Measurements from ENCODE around the gene GLS.
"Not testable (repeated sequence)": the region's sequence is repeated elsewhere in the genome, so short reads cannot be mapped to it uniquely, and the experiment has no call there.

Gene GLS

DNA sequence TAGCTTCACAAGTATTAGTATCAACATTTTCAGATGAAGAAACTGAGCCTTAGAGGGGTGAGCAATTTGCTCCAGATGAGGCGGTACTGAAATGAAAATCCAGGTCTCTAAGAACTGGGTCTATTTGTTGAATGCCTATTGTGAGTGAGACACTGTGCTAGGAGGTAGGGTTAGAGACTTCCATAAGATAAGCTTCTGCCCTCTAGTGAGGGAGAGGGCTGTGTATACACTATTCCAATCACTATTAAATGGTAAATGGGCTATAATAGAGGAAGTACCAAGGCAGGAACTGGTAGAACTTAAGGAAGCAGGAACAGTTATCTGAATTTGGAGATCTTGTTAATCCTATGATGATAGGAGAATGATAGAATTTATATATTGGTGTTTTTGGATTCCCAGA lies 23.6 kb upstream of the GLS start:
- DNase-seq (ENCODE audit: low spot score), result no peak

- no peak for DNase-seq (ENCODE audit: low spot score)
Observed at GRCh38 chr2:190858817-190859216, 21.8 kb upstream of the GLS start.

GRCh38 chr2:190859347-190860297 lies 21.0 kb upstream of the GLS start:
- DNase-seq (ENCODE audit: low spot score), result no peak

DNA sequence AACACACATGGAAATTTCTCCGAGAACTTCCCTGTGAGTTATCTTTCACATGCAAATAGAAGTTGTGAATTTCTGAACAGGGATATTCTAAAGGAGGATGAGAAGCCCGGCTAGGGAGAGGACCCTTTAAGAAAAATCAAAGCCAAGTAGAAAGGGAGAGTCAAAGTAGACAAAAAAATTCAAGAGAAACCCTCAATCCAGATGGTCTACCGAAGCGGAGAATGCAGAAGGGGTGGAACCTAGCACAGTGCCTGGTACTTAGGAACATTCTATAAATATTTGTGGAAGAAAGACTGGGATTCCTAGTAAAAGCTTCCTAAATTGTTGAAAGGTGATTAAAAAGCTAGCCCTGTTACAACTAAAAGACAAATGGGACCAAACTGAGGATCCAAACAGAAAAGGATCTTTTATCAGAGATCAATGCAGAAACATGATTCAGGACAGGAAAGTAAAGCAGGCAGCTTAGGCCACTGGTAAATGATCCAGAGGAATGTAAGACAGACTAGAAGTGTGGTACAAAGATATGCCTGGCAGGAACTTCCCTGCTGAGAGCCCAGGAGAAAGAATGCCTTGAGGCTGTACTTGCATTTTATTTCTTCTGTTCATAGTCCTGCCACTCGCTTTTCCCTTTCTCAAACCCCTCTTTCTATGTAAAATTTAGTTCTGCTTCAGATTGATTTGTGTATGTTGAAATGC lies 19.5 kb upstream of the GLS start:
- DNase-seq (ENCODE audit: low spot score), result no peak

GRCh38 chr2:190862128-190862527 lies 18.5 kb upstream of the GLS start:
- not testable (repeated sequence) for DNase-seq (ENCODE audit: low spot score)

DNA sequence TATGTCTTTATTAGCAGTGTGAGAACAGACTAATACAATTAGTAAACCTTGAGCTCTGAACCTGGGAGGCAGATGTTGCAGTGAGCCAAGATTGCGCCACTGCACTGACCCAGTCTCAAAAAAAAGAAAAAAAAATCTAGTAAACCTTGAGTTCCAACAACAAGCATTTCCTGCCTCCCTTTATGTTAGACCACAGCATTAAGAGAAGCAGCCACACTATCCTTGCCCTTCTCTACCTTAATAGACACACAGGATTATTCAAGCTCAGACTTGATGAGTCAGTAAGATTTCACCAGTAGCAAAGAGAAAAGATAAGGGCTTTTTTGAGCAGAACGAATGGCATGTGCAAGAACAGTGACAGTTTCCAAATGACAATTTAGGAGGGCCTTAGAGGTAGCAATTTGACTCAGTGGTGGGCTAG lies 18.0 kb upstream of the GLS start:
- DNase-seq (ENCODE audit: low spot score), result no peak

GRCh38 chr2:190863946-190864345 lies 16.7 kb upstream of the GLS start:
- DNase-seq (ENCODE audit: low spot score), result no peak

GRCh38 chr2:190864375-190864774 lies 16.2 kb upstream of the GLS start:
- DNase-seq (ENCODE audit: low spot score), result no peak

GRCh38 chr2:190867212-190867611 lies 13.4 kb upstream of the GLS start:
- DNase-seq (ENCODE audit: low spot score), result no peak

DNA sequence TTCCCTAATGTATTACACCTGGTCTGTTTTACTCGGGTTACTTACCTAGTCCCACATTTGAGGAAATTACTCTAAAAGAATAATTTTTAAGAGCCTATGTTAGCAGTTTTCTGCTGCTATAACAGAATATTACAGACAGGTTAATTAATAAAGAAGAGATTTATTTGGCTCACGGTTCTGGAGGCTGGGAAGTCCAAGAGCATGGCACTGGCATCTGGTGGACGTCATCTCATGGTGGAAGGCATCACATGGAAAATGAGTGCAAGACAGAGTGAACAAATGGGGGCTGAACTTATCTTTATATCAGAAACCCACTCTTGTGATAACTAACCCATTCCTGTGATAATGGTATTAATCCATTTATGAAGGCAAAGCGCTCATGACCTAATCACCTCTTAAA lies 12.8 kb upstream of the GLS start:
- DNase-seq (ENCODE audit: low spot score), result no peak

GRCh38 chr2:190869721-190870120 lies 10.9 kb upstream of the GLS start:
- DNase-seq (ENCODE audit: low spot score), result no peak

DNA sequence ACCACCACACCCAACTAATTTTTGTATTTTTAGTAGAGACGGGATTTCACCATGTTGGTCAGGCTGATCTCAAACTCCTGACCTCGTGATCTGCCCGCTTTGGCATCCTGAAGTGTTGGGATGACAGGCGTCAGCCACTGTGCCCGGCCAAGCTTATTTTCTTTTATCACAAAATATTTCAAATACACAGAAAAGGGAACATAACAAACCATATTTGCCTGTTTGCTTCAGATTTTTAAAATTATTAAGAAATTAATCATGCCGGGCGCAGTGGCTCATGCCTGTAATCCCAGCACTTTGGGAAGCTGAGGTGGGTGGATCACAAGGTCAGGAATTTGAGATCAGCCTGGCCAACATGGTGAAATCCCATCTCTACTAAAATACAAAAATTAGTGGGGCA lies 7.2 kb upstream of the GLS start:
- DNase-seq (ENCODE audit: low spot score), result not testable (repeated sequence)

- DNase-seq (ENCODE audit: low spot score), result peak; percentile 31
Observed at GRCh38 chr2:190875891-190876290, 4.7 kb upstream of the GLS start.

- DNase-seq (ENCODE audit: low spot score), result no peak
Observed at GRCh38 chr2:190876631-190877030, 4.0 kb upstream of the GLS start.

- no peak for DNase-seq (ENCODE audit: low spot score)
Observed at GRCh38 chr2:190877436-190877835, 3.2 kb upstream of the GLS start.

DNA sequence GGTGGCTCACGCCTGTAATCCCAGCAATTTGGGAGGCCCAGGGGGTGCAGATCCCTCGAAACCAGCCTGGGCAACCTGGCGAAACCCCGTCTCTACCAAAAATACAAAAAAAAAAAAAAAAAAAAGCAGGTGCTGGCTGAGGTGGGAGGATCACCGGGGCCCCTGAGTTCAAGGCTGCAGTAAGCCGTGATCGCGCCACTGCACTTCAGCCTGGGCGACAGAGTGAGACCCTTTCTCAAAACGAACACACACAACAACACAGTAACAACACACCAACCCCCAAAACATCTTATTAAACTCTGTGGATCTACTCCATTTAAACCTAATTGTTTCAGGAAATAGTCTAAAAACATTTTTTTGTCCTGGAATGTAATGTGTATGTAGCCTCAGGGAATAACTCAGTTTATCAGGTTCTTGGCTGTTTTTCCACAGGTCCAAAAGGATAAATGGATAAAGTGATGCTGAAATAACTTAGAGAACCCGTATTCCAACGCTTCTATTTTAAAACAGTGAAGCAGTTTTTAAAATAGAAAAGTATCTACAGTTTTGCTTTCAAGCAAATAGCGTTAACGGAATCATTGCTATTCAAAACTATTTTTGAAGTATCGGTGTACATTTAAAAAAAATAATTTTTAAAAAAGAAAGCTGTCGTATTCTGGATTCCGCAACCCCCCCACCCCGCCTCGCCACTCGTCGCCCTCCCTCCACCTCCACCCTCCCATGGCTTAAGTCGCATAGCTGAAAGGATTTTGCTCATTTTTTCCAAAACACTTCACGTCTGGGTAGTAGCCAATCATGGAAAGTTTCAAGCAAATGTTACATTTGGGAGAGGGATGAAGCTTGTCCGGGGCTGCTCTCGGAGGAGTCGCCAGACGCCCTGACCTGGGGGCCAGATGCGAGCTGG lies 895 bp upstream of the GLS start:
- peak; percentile 21 for DNase-seq (ENCODE audit: low spot score)

DNA sequence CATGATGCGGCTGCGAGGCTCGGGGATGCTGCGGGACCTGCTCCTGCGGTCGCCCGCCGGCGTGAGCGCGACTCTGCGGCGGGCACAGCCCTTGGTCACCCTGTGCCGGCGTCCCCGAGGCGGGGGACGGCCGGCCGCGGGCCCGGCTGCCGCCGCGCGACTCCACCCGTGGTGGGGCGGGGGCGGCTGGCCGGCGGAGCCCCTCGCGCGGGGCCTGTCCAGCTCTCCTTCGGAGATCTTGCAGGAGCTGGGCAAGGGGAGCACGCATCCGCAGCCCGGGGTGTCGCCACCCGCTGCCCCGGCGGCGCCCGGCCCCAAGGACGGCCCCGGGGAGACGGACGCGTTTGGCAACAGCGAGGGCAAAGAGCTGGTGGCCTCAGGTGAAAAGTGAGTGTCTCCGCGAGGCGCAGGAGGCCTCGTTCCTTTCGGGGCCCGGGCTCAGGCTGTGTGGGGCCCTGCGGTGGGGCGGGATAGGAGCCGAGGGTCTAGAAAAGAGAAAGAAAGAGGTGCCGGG lies 520 bp downstream of the GLS start:
- DNase-seq (ENCODE audit: low spot score), result no peak

- peak; percentile 64 for DNase-seq (ENCODE audit: low spot score)
Observed at GRCh38 chr2:190881598-190882410, 1.2 kb downstream of the GLS start.

GRCh38 chr2:190882411-190882766 lies 1.8 kb downstream of the GLS start:
- no peak for DNase-seq (ENCODE audit: low spot score)

DNA sequence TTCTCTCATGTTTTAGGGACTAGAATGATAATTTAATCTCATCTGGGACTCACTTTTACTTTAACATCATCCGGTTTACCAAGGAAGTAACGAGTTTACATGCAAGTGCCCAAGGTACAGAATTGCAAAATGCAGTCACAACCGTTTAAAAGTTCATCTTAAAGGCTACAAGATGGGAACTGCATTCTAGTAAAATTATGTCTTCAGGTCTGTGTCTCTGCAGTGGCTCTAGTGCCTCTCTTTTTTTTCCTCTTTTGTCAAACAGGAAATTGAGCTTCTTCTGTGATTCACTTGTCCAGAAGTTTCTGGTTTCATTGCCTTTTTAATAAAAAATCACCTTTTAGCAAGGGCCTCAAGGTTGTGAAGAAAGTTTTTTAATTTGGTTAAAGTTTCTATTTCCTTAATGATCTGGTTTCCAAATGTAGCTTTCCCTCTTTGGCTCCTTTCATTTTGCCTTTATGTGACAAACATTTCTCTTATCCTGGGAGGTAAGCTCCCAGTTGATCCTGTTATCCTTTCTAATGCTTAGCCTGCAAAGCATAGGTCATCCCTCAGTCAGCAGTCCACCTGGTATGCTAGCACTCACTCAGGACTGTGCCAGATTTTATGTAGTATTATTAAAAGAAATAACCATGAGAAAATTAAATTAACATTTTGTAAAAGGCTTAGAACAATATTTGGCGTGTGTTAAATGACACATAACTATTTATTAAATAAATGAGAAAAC lies 2.4 kb downstream of the GLS start:
- peak; percentile 23 for DNase-seq (ENCODE audit: low spot score)

- DNase-seq (ENCODE audit: low spot score), result not testable (repeated sequence)
Observed at GRCh38 chr2:190885844-190886243, 5.2 kb downstream of the GLS start.

Data from CD4-positive, alpha-beta T cell treated with Interleukin-15 for 4 hours (primary cell).